OCI-LY7 (cell line): Measurements from ENCODE around the gene NKAIN2. TPM values are rescaled to one million over a fixed set of nuclear protein-coding genes. Genes with fewer than 3 reads are reported as not detected.

Experiments
- BruUV-seq: library from RNA; stranded (reverse); fragments of 400-500 nt; replicated peaks from 2 replicates; lab custom pipeline; 2021; lab: Mats Ljungman, UMichigan
- CTCF ChIA-PET: fragments of 300-600 bp; sonication (Branson Sonifier 250); formaldehyde crosslinking; loops from one replicate; lab custom pipeline; 2022; ENCODE audit warnings: antibody characterized with exemption; ENCODE audit not compliant: unreplicated experiment; lab: Charles Lee
- POLR2A ChIA-PET: fragments of 300-600 bp; sonication (Branson Sonifier 250); formaldehyde crosslinking; loops from one replicate; lab custom pipeline; 2022; ENCODE audit warnings: antibody characterized with exemption; lab: Charles Lee
- DNase-seq: peaks from one replicate; pipeline ENCODE4 v3.0.0-alpha.2; 2015; ENCODE audit warnings: low spot score
- H2AFZ ChIP-seq: fragments of 200-600 bp; sonication (generic), shearing (Covaris generic); 2 replicates; pipeline ENCODE4 v1.6.1; 2014; ENCODE audit warnings: mild to moderate bottlenecking, antibody characterized with exemption, low read length, moderate library complexity
- H3K27ac ChIP-seq: fragments of 200-600 bp; sonication (generic); 2 replicates; pipeline ENCODE4 v1.5.1; 2014; ENCODE audit warnings: mixed run types, low read depth, mild to moderate bottlenecking, moderate library complexity, low read length, inconsistent platforms; ENCODE audit not compliant: poor library complexity, severe bottlenecking
- H3K36me3 ChIP-seq: fragments of 200-600 bp; sonication (generic); 2 replicates; pipeline ENCODE4 v1.6.1; 2014; ENCODE audit warnings: mild to moderate bottlenecking, antibody characterized with exemption, low read length, moderate library complexity, mixed read lengths; ENCODE audit not compliant: insufficient read depth
- H3K4me1 ChIP-seq: fragments of 200-600 bp; sonication (generic); 2 replicates; pipeline ENCODE4 v1.5.1; 2014; ENCODE audit warnings: mild to moderate bottlenecking, low read length; ENCODE audit not compliant: insufficient read depth, poor library complexity, severe bottlenecking
- H3K4me2 ChIP-seq: fragments of 200-600 bp; sonication (generic); 2 replicates; pipeline ENCODE4 v1.6.1; 2014; ENCODE audit warnings: mild to moderate bottlenecking, low read length
- H3K4me3 ChIP-seq: fragments of 200-600 bp; sonication (generic); 2 replicates; pipeline ENCODE4 v1.5.1; 2014; ENCODE audit warnings: mild to moderate bottlenecking, low read depth, low read length; ENCODE audit not compliant: poor library complexity, severe bottlenecking
- H3K79me2 ChIP-seq: fragments of 200-600 bp; sonication (generic); 2 replicates; pipeline ENCODE4 v1.6.1; 2016; ENCODE audit warnings: low read depth, mild to moderate bottlenecking, low read length, moderate library complexity, mixed read lengths; ENCODE audit not compliant: insufficient read depth
- H3K9me2 ChIP-seq: fragments of 200-600 bp; sonication (generic); 2 replicates; pipeline ENCODE4 v1.6.1; 2016; ENCODE audit warnings: mild to moderate bottlenecking, low read length, mixed read lengths; ENCODE audit not compliant: insufficient read depth
- H3K9me3 ChIP-seq: fragments of 200-600 bp; sonication (generic); 2 replicates; pipeline ENCODE4 v1.6.1; 2014; ENCODE audit warnings: mild to moderate bottlenecking, mixed run types, low read length, mixed read lengths
- H4K20me1 ChIP-seq: fragments of 200-600 bp; sonication (generic); 2 replicates; pipeline ENCODE4 v1.6.1; 2014; ENCODE audit warnings: mild to moderate bottlenecking, antibody characterized with exemption, low read length, moderate library complexity, mixed read lengths; ENCODE audit not compliant: insufficient read depth
- CTCF ChIP-seq: fragments of 200-600 bp; sonication (generic); conservative IDR thresholded peaks from 2 replicates; pipeline ENCODE4 v1.5.1; 2014; ENCODE audit warnings: mild to moderate bottlenecking, antibody characterized with exemption, low read length, moderate library complexity, mixed read lengths
- EZH2phosphoT487 ChIP-seq: fragments of 200-600 bp; sonication (generic); IDR thresholded peaks from 2 replicates; pipeline ENCODE4 v1.6.1; 2018; ENCODE audit warnings: low read depth, borderline replicate concordance, mild to moderate bottlenecking, mixed run types, antibody characterized with exemption, low read length, moderate library complexity, mixed read lengths
- intact Hi-C: fragments of 100-400 bp; cut with micrococcal nuclease; formaldehyde crosslinking; loops from one replicate; pipeline ENCODE4 v1.10.0; 2022; ENCODE audit not compliant: unreplicated experiment
- total RNA-seq, 2 experiments: library from RNA; depleted of rRNA in 1 of 2; stranded (reverse); fragments of >200 nt in 1 of 2; shearing (Covaris generic) in 1 of 2; gene quantifications; 2 replicates each; pipeline ENCODE4 v1.2.3, GENCODE V29; 2014 to 2022

NKAIN2 gene
- total RNA-seq, 2 experiments from 2014 or later = not detected

DNA sequence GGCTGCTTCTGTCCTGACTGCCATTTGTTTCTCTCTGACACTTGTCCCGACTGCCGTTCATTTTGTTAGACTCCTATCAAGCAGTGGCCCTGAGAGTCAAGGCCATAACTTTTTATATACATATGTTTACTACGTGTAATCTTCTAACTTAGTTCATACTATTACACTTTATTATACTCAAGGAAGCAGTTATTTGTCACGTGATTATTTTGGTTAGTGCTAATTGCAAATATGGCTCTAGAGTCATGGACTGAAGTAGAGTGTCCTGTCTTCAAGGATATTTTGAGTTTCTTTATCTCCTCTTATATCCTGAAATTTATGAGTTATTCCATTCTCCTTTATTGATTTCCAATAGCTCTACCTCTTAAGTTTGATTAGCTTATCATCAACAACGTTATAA, 864.4 kb downstream of the NKAIN2 start:
- Histone ChIP-seq H3K4me3 (no peak overlapping the region), H3K4me2 (no peak overlapping the region), H3K9me3 (peaks cover 2% of the 10 kb centered on the region; the same call in 1 of the 2 replicates), H3K79me2 (no peaks in the 10 kb centered on the region), H3K27ac (no peak overlapping the region), H3K4me1 (peaks cover 44% of the 10 kb centered on the region), H3K36me3 (no peaks in the 10 kb centered on the region; the same call in 1 of the 2 replicates), H2AFZ (no peak overlapping the region), H3K9me2 (no peaks in the 10 kb centered on the region), H4K20me1 (no peaks in the 10 kb centered on the region)
- CTCF ChIA-PET = no interaction called here
- POLR2A ChIA-PET = interaction anchor here (0.7 to 0.9 kb wide), 2 partner anchors 13 to 136 kb away, joined by 3 read pairs; no protein-coding TSS in a partner anchor
- BruUV-seq = no TSS peak
- no peak for TF ChIP-seq EZH2phosphoT487
- no peak for TF ChIP-seq CTCF
- intact Hi-C loops = no loop called here
- no peak for DNase-seq

- no peak for DNase-seq
- H3K4me2 ChIP-seq = no peak overlapping the region; the same call in 1 of the 2 replicates
- no peak for TF ChIP-seq CTCF
- no peaks in the 10 kb centered on the region for H3K79me2 ChIP-seq
- intact Hi-C loops = no loop called here
- no peaks in the 10 kb centered on the region for H4K20me1 ChIP-seq
- H3K9me2 ChIP-seq = no peaks in the 10 kb centered on the region
- H3K4me1 ChIP-seq = peaks cover 46% of the 10 kb centered on the region
- CTCF ChIA-PET = no interaction called here
- peak overlapping the region; percentile 92 for H3K27ac ChIP-seq
- no peak overlapping the region for H3K4me3 ChIP-seq
- no peak overlapping the region for H2AFZ ChIP-seq
- peaks cover 21% of the 10 kb centered on the region for H3K9me3 ChIP-seq
- POLR2A ChIA-PET = interaction anchor here (2.0 kb wide), 1 partner anchor 9 kb away, joined by 14 read pairs; no protein-coding TSS in a partner anchor
- no TSS peak for BruUV-seq
- peaks cover 5% of the 10 kb centered on the region; the same call in 1 of the 2 replicates for H3K36me3 ChIP-seq
Measured at GRCh38 chr6:124669713-124670480, 866.2 kb downstream of the NKAIN2 start.

DNA sequence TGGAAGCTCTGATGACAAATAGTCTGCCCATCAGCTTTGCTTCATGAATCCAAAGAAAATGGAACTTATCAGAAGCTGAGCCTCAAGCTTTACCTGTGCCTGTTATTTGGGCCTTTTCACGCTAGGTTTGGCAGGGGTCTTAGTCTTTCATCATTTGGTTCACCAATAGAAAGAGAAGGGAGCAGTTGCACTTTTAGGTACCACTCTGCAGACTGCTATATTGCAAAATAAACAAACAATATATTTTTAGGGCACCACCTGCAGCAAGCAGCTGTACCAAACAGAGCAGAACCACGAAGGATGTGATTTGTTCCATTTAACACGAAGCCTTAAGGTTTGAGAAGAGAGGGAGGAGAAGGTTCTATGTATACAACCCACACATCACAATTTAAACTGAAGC, 867.1 kb downstream of the NKAIN2 start:
- H3K9me3 ChIP-seq = peaks cover 21% of the 10 kb centered on the region
- no peak for TF ChIP-seq CTCF
- TF ChIP-seq EZH2phosphoT487 = no peak
- H3K27ac ChIP-seq = peak overlapping the region; percentile 92
- ChIA-PET CTCF (no interaction called here), POLR2A (interaction anchor here (0.6 to 2.0 kb wide), 7 partner anchors 10 to 77 kb away, joined by 3 to 14 read pairs (median 4); no protein-coding TSS in a partner anchor)
- peak overlapping the region; percentile 51; the same call in 1 of the 2 replicates for H2AFZ ChIP-seq
- H3K4me2 ChIP-seq = peak overlapping the region; percentile 68
- H4K20me1 ChIP-seq = no peaks in the 10 kb centered on the region
- H3K36me3 ChIP-seq = peaks cover 5% of the 10 kb centered on the region; the same call in 1 of the 2 replicates
- peak; percentile 91 for DNase-seq
- H3K4me3 ChIP-seq = peak overlapping the region; percentile 47
- no peaks in the 10 kb centered on the region for H3K9me2 ChIP-seq
- H3K4me1 ChIP-seq = peaks cover 39% of the 10 kb centered on the region
- no TSS peak for BruUV-seq
- intact Hi-C loops = no loop called here
- H3K79me2 ChIP-seq = no peaks in the 10 kb centered on the region
